NCI-H2227 (cell line): ENCODE data around the gene CACNA1C.

Source experiments
- DNase-seq: peaks from one replicate; lab custom pipeline; 2025; ENCODE audit not compliant: unreplicated experiment; lab: John Stamatoyannopoulos, UW

Gene CACNA1C

DNA sequence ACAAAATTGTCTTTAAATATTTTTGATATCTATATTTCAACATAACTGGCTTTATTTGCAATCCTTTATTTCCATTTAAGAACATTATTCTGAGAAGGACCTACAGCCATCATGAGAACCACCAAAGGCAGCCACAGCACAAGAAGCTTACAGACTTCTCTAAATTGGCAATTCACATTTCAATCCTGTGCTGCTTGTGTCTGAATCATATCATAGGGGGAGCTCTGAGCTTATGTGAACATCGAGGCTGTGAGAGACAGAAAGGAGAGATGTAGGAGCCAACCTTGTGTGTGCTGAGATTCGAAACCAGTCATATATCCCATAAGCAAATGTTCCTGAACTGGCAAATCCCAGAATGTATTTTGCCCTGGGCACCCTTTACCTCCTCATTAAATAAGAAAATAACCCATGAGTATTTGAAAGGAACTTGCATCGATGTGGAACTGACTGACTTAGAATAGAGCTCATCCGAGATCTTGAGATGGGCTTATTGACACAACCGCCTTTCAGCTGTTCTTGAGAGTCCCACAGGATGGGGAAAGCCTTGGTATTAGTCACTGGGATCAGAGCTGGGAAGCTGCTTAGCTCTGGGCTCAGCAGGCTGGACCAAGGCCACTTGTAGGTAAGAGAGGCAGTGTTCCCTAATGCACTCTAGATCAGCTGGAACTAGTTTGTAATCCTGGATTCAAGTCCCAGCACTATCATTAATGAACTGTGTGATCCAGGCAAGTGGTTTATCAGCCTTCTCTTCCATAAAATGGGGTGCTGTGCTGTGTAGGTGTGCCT is 329.8 kb downstream of the CACNA1C start:
- DNase-seq, result no peak

DNA sequence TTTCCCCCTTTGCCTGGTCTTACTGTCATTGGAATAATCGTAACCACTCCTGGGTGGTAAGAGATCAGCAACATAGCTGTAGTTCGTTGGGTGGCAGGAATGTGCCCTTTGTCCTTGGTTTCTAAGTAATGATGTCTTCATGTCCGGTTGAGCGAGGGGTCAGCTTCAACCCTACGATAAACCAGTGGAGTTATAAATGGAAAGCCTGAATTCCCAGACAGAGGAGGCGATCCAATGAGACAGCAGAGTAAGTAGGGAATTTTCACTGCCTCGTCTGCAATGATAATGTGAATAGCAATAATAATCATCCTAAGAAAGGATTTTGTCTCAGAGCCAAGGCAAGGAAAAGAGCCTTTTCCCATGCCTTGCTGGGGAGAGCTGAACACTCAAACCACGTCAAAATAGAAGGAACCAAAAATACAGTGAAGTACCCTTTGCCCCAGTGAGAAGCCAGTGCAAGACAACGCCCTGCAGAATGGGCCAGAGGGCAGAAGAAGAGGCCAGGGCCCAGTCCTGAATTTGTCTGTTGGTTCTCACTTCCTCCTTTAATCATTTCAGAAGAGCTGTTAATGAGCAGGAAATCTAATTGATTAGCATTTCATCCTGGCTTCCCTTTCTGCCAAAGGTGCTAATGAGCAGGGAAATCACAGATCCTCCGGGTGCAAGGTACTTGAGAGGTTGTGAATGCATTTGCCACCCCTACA is 330.7 kb downstream of the CACNA1C start:
- DNase-seq, result no peak

DNA sequence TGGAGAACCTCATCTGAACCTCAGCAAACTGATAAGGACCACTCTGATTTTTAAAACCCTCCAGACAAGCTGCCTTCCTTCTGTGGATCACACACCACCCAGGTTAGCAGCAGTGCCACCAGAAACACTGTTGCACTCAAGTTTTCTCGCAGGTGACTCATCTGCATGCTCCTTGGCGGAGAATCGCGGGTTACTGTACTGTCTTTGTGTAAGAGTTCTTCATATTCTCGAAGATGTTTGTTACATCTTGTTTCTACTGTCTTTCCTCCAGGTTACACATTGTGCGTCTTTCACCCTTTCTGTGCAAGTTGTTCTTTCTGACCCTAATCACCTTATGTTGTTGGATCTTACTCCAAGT is 331.2 kb downstream of the CACNA1C start:
- no peak for DNase-seq

DNA sequence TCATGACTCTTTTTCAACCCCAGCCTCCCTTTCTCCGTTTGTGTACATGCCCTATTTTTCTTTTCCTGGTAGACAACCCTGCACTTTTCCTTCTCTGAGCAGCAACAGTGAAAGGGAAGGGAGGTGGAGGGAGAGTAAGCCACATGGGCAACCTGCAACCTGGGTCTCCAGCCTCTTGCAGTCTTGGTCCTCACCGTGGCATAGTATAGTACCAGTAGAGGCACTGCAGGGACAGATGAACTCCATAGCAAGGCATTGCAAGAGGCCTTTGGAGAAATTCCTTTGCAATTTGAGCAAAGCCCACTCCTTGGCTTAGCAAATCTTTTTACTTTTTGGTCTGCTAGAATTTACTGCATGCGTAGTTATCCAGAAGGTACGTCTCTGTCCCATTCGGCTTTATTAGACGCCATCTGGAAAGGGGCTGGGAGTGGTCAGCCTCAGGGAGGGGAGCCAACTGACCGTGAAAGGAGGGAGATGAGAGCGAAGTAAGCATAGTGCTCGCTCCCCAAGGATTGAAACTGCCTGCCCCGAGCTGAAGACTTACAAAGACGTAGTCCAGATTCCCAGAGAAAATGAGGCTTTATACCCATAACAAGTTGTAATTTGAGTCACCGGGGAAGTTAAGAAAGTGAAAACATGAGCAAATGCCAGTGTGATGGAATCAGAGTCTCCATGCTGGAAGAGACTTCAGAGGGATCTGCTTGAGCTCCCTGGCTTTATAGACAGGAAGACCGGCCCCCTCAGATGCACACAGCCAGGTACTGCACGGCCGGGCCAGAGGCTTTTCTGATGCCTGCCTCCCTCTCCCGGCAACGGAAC is 332.0 kb downstream of the CACNA1C start:
- no peak for DNase-seq

DNA sequence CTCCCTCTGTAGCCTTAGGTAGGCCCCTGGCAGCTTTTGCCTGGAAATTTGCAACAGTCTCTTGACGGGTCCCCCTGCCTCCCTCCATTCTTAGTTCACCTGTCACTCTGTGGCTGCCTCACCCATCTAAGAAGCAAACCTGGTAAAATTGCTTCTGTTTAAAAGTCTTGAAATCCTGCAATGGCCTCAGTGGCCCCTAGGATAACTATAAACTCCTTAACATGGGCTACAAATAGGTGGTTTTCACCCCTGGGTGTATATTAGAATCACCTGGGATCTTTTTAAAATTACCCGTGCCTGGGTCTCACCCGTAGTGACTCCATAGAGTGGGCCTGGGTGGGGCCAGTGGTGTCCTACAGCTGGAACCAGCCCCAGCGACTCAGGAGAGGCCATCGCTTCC is 332.7 kb downstream of the CACNA1C start:
- DNase-seq, result no peak

DNA sequence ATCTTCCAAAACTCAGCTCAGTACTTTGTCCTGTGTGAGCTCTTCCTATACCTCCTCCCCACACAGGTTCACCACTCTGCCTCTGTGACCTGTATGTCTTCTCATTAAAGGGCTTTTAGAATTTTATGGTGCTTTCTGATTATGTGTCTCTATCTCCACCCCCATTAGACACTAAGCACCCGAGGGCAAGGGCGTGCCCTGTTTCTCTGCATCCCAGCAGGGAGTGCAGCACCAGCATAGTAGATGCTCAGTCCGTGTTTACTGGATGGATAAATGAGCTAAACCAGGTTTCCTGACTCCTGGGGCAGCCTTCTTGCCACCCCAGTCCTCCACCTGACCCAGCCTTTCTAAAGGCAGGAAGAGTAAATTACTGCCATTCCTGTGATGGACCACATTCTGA is 333.8 kb downstream of the CACNA1C start:
- DNase-seq, result no peak

DNA sequence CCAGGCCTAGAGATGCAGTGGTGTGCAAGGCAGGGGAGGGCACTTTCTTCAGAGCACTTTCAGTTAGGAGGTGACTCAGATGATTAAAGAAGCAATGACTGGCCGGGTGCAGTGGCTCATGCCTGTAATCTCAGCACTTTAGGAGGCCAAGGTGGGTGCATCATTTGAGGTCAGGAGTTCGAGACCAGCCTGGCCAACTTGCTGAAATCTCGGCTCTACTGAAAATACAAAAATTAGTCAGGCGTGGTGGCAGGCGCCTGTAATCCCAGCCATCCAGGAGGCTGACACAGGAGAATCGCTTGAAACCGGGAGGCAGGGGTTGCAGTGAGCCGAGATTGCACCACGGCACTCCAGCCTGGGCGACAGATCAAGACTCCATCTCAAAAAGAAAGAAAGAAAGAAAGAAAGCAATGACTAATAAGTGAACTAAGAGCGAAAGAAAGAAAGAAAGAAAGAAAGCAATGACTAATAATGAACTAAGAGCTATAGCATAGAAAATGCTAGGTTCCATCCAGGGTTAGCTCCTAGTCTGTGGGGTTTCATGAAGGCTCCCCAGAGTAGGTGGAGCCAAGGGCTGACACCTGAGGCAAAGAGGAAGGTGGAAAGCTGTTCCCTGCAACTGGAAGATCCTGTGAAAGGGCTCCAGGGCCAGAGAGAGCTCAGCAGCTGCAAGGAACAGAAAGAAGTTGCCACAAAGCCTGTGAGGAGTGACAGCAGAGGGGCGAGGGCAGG is 334.5 kb downstream of the CACNA1C start:
- DNase-seq, result no peak

DNA sequence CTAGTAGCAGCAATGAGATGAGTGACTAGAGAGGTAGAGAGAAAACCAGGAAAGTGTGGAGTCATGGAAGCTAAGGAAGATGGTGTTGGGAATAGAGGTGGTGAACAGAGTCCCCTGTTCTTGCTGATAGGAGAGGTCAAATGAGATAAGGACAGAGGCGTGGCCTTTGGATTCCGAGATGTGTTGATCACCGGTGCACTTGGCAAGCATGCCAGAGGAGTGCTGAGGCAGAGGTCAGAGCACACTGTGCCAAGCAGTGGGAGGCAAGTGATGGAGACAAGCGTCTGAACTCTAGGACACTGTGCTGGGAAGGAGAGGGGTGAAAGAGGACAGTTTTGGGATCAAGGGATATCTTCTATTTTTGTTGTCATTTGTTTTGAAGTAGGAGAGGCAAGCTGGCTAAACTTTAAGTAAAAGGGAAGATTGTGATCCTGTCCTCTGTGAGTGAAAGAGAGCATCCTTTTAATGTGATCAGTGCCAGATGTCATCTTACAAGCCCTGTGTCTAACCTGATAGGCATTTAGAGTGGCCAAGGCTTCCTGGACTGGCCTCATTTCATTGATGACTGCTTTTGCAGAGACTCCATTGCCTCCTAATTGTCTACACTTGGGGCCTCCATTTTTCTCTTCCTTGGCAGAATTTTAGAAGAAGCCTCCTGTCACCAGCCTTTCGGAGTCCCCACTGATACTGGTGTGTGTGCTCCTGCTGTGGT is 336.4 kb downstream of the CACNA1C start:
- DNase-seq, result no peak

DNA sequence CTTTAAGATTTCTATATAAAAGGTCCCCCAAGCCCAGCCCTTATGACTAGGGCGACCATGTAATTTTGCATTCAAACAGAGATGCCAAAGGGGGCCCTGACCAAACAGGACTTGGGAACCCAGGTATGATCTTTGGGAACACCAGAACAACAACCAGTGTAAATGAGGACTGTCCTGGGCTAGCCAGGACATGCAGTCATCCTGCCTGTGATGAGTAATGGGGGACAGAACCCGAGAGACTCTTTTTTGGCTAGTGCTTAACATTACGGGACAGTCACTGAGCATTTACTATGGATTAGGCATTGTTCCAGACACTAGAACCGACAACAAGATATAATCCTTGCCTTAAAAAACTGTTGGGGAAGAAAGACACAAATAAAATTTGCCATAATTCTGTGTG is 337.3 kb downstream of the CACNA1C start:
- DNase-seq, result no peak

DNA sequence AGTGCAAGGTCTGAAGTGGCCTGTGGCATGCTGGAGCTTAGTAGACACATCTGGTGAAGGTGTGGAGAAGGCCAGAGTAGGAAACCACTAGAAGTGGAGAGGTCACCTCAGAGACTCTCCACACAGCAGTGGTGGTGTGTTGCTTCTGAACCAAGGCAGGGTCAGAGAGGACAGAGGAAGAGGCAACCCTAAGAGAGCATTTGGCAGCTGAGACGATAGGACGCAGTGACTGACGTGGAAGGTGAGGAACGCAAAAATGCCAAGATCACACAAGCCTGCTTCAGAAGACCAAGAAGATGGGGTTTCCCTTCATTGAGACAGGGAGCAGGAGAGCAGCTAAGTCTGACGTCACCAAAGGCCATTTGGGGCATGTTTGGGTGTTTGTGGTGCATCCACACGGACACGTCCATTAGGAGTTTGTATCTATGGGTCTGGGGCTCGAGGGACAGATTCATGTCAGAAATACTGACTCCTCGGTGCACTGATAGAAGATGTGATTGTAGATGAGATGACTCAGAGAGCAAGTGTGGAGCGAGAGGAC is 338.1 kb downstream of the CACNA1C start:
- DNase-seq, result no peak

DNA sequence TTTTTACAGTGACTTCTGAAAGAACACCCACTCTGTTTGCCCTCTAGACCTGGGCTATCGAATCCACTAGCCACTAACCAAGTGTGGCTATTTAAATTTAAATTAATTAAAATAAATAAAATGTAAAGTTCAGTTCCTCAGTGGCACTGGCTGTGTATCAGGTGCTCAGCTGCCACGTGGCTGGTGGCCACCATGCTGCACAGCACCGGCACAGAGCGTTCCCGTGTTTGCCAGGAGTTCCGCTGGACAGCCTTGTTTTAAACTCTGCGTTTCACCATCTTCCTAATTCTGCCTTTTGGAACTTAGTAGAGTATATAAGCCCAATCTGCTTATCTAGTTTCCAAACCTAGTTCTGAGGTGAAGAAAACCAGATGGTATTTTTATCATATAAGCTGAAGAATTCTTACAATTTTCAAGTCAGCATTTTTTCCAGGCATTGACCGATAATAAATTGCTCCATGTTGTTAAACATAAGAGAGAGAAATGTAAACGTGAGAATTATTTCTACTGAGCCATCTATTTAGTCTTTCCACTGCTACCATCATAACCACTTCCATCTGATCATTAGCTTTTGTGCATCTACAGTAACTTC is 339.0 kb downstream of the CACNA1C start:
- no peak for DNase-seq

DNA sequence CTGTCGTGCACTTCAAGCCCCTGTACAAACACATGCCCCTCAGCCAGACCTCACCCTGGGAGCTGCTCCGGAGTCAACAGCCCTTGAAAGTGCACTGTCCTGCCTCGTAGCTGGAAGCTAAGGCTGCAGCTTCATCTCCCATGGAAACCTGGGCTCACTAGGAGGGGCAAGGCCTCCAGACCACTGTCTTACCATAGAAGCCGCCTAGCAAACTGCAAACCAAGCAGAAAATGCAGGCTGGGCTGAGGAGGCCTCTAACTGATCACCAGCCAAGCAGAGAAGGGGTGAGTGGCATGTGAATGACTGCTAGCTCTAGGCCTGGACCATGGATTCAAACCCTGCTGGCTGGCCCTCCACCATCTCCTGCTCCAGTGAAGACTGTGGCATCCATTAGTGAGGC is 340.2 kb downstream of the CACNA1C start:
- no peak for DNase-seq

DNA sequence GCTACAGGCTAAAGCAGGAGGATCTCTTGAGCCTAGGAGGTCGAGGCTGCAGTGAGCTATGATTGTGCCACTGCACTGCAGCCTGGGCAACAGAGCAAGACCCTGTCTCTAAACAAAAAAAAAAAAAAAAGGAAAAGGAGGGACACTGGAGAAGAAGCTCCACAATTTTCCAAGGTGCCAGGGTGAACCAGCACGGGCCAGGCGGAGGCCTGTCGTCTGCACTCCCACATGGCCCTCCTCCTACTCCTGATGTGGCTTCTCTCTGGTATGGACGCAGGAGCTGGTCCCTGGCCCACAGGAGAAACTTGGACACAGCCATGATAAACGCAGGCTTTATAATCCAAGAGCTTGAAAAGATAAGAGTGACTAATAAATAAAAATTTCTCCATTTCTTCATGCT is 341.2 kb downstream of the CACNA1C start:
- no peak for DNase-seq

DNA sequence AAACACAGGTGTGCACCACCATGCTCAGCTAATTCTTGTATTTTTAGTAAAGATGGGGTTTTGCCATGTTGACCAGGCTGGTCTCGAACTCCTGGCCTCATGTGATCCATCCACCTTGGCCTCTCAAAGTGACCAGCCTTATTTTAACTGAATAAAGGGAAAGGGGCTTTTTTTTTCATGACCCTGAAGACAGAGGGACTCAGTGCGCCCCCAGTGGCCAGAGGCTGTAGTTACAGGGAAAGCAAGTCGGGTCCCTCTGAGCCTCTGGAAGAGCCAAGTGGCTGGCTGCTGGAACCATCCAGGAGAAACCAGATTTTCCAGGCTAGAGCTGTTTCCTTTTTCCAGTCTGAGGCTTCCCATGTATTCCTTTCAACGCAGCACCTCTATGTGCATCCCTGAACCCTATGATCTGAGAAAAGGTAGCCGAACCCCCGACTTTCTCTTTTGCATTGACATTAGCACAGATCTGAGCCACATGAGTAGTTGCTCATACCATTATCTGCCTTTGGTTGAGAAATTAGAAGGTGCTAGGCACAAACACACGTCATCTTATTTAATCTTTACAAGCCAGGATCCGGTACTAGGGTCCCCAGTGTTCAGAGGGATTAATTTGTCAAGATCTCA is 342.7 kb downstream of the CACNA1C start:
- peak; percentile 33 for DNase-seq

DNA sequence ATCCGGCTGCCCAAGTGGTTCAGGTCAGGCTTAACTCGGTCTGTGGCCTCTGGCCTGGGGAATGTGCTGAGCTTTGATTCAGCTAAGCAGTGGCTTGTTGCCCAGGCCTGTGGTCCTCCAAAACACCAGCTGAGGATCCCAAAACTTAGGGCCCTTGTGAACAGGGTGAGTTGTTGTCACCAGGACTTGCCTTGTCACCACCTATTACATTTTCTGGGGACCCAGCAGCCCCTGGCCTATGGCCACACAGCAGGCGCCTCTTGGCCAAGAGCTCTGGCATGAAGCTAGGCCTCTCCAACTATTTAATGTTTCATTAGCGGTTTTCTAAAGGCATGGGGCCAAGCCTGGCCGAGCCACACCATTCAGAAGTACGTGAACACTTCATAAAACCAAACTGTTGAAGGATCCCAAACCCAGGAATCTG is 343.7 kb downstream of the CACNA1C start:
- DNase-seq, result no peak

DNA sequence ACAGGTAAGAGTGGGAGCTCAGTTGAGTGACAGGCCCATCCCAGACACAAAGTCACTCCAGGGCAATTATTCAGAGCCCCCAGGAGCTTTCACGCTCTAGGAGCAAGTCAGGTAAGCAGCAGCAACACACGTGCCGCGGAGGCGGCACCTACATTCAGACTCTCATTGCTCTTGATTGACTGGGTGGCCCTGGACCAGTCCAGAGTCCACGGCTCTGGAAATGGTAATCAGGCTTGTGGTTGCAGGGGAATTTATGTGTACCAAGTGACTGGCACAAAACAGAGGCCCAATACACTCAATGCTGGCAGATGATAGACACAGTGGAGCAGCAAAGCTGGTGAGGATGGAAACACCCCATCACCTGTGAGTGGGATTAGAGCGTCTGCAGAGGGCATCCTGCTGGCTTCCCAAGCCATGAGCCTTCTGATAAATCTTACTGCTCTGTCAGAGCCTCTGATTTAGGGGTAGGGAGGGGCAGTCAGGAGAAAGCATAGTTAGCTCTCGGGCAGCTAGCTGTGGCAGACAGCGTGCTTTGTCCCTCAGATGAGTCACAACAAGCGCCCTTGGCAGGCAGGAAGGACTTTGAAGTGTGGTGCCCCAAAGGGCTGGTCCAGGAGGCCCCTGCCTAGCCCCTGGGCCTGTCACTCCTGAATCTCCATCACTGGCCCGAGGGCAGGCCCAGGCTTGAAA is 344.7 kb downstream of the CACNA1C start:
- no peak for DNase-seq

DNA sequence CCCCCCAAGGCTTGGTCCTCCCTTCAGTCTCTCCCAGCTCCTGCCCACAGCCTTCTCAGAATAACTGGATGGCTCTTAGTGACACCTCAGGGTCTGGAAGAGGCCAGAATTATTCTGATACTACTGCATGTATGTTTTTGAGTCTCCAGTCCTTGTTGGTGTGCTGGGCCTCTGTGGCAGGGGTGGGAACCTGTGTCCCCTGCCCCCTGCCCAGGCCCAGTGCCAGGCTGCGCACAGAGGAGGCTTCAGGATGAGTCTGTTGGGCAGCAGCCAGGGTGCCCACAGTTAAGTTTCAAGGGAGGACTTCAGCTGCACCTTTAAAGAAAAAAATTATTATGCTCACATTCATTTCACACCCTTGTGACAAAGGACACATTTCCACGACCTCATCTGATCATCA is 348.3 kb downstream of the CACNA1C start:
- no peak for DNase-seq

DNA sequence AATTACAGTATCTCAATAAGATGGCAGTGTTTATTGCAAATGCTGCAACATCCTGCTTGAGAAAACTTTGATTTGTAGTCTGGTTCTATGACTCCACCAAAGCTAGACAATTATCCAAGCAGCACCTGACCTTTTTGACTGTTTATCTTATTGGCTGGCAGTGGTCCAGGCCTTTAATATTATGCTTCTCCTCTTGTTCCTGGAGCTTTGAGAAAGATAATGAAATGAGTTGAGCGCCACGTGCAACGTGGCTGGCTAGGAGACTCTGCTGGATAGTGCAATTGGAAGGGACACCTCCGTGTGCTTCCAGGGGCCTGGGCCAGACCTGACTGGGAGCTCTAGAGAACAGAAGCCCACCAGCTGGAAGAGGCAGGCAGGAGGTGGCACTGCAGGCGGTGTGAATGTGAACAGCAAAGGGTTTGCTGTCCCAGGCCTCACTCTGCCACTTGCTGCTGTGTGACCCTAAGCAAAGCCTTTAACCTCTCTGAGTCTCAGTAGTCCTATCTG is 349.3 kb downstream of the CACNA1C start:
- DNase-seq, result peak; percentile 31
